WTC11 (cell line): ENCODE data around the gene PEAK3. TPM values are rescaled to one million over a fixed set of nuclear protein-coding genes. Genes with fewer than 3 reads are reported as not detected.
A peak's percentile ranks its signal among the peaks of the same experiment; 100 is the strongest.

Experiments used
- ATAC-seq: fragments of 200-7000 bp; cut with Tn5 transposase; 2 replicates; pipeline ENCODE4 v1.10.0; 2021; ENCODE audit warnings: mild to moderate bottlenecking, moderate library complexity
- CTCF ChIA-PET: fragments of 300-600 bp; sonication (Branson Sonifier 250); formaldehyde crosslinking; loops from one replicate; lab custom pipeline; 2021; ENCODE audit warnings: antibody characterized with exemption; lab: Charles Lee
- POLR2A ChIA-PET: fragments of 350-600 bp; sonication (Branson Sonifier 250); formaldehyde crosslinking; loops from one replicate; lab custom pipeline; 2021; ENCODE audit warnings: antibody characterized with exemption; lab: Charles Lee
- DNase-seq: peaks from one replicate; pipeline ENCODE4 v3.0.0; 2021; ENCODE audit warnings: low spot score
- H3K27ac Mint-ChIP-seq: 2 replicates; pipeline ENCODE4 v1.8.0; 2021; ENCODE audit warnings: mixed read lengths
- H3K27me3 Mint-ChIP-seq: 2 replicates; pipeline ENCODE4 v1.8.0; 2021; ENCODE audit warnings: low read depth, mild to moderate bottlenecking, moderate library complexity, mixed read lengths
- H3K36me3 Mint-ChIP-seq: 2 replicates; pipeline ENCODE4 v1.8.0; 2021; ENCODE audit warnings: mixed read lengths
- H3K4me1 Mint-ChIP-seq: 2 replicates; pipeline ENCODE4 v1.8.0; 2022; ENCODE audit warnings: mixed read lengths
- H3K4me3 Mint-ChIP-seq: 2 replicates; pipeline ENCODE4 v1.8.0; 2021; ENCODE audit warnings: mild to moderate bottlenecking, moderate library complexity, mixed read lengths
- H3K9me3 Mint-ChIP-seq: 2 replicates; pipeline ENCODE4 v1.8.0; 2021; ENCODE audit warnings: mixed read lengths
- ATF2 ChIP-seq: sonication (generic); formaldehyde crosslinking; IDR thresholded peaks from 2 replicates; pipeline ENCODE4 v1.8.1; 2022; ENCODE audit warnings: low read depth, missing genetic modification reagents, borderline replicate concordance
- E2F1 ChIP-seq: sonication (generic); formaldehyde crosslinking; IDR thresholded peaks from 2 replicates; pipeline ENCODE4 v1.8.0; 2022; ENCODE audit warnings: mild to moderate bottlenecking, missing genetic modification reagents
- E2F4 ChIP-seq: sonication (generic); formaldehyde crosslinking; IDR thresholded peaks from 2 replicates; pipeline ENCODE4 v1.8.1; 2022; ENCODE audit warnings: low read depth, mild to moderate bottlenecking, moderate library complexity, missing genetic modification reagents, borderline replicate concordance
- ELF4 ChIP-seq: sonication (generic); formaldehyde crosslinking; IDR thresholded peaks from 2 replicates; pipeline ENCODE4 v1.8.1; 2022; ENCODE audit warnings: low read depth, mild to moderate bottlenecking, moderate library complexity, missing genetic modification reagents
- FOXK1 ChIP-seq: sonication (generic); formaldehyde crosslinking; IDR thresholded peaks from 2 replicates; pipeline ENCODE4 v1.8.0; 2022; ENCODE audit warnings: mild to moderate bottlenecking, moderate library complexity, missing genetic modification reagents
- FOXP1 ChIP-seq: sonication (generic); formaldehyde crosslinking; IDR thresholded peaks from 2 replicates; pipeline ENCODE4 v1.8.0; 2022; ENCODE audit warnings: missing genetic modification reagents, mild to moderate bottlenecking, moderate library complexity, borderline replicate concordance
- GABPB1 ChIP-seq: sonication (generic); formaldehyde crosslinking; IDR thresholded peaks from 2 replicates; pipeline ENCODE4 v1.8.1; 2023; ENCODE audit warnings: mild to moderate bottlenecking, missing genetic modification reagents
- KAT7 ChIP-seq: sonication (generic); formaldehyde crosslinking; IDR thresholded peaks from 2 replicates; pipeline ENCODE4 v1.8.1; 2023; ENCODE audit warnings: missing genetic modification reagents, mild to moderate bottlenecking, borderline replicate concordance
- MAX ChIP-seq: sonication (generic); formaldehyde crosslinking; IDR thresholded peaks from 2 replicates; pipeline ENCODE4 v1.8.0; 2022; ENCODE audit warnings: mild to moderate bottlenecking, missing genetic modification reagents
- MLX ChIP-seq: sonication (generic); formaldehyde crosslinking; IDR thresholded peaks from 2 replicates; pipeline ENCODE4 v1.8.1; 2023; ENCODE audit warnings: mild to moderate bottlenecking, missing genetic modification reagents, moderate library complexity
- PREB ChIP-seq: sonication (generic); formaldehyde crosslinking; IDR thresholded peaks from 2 replicates; pipeline ENCODE4 v1.8.1; 2022; ENCODE audit warnings: mild to moderate bottlenecking, missing genetic modification reagents, moderate library complexity, borderline replicate concordance
- PRRX2 ChIP-seq: fragments of 250-450 bp; sonication (Bioruptor Pico); IDR thresholded peaks from 2 replicates; pipeline ENCODE4 v1.8.0; 2021; ENCODE audit warnings: mild to moderate bottlenecking
- TCF7 ChIP-seq: sonication (generic); formaldehyde crosslinking; IDR thresholded peaks from 2 replicates; pipeline ENCODE4 v1.8.0; 2022; ENCODE audit warnings: mild to moderate bottlenecking, low read depth, missing genetic modification reagents, moderate library complexity
- TEAD4 ChIP-seq: sonication (generic); formaldehyde crosslinking; IDR thresholded peaks from 2 replicates; pipeline ENCODE4 v1.8.0; 2022; ENCODE audit warnings: mild to moderate bottlenecking, missing genetic modification reagents
- USF2 ChIP-seq: sonication (generic); formaldehyde crosslinking; IDR thresholded peaks from 2 replicates; pipeline ENCODE4 v1.8.1; 2023; ENCODE audit warnings: mild to moderate bottlenecking, missing genetic modification reagents, moderate library complexity
- ZBTB21 ChIP-seq: sonication (generic); formaldehyde crosslinking; IDR thresholded peaks from 2 replicates; pipeline ENCODE4 v1.8.1; 2023; ENCODE audit warnings: mild to moderate bottlenecking, missing genetic modification reagents, borderline replicate concordance
- ZNF138 ChIP-seq: sonication (generic); formaldehyde crosslinking; conservative IDR thresholded peaks from 2 replicates; pipeline ENCODE4 v1.8.1; 2022; ENCODE audit warnings: mild to moderate bottlenecking, moderate library complexity, missing genetic modification reagents
- ZNF219 ChIP-seq: sonication (generic); formaldehyde crosslinking; IDR thresholded peaks from 2 replicates; pipeline ENCODE4 v1.8.0; 2023; ENCODE audit warnings: missing genetic modification reagents, mild to moderate bottlenecking, borderline replicate concordance
- ZNF317 ChIP-seq: sonication (generic); formaldehyde crosslinking; IDR thresholded peaks from 2 replicates; pipeline ENCODE4 v1.8.1; 2023; ENCODE audit warnings: low read depth, mild to moderate bottlenecking, moderate library complexity, missing genetic modification reagents, borderline replicate concordance
- ZNF396 ChIP-seq: fragments of 250-450 bp; sonication (Bioruptor Pico); IDR thresholded peaks from 2 replicates; pipeline ENCODE4 v1.8.0; 2021; ENCODE audit warnings: mild to moderate bottlenecking, moderate library complexity, borderline replicate concordance
- ZNF425 ChIP-seq: fragments of 250-450 bp; sonication (Bioruptor Pico); conservative IDR thresholded peaks from 2 replicates; pipeline ENCODE4 v1.9.0; 2021; ENCODE audit warnings: mild to moderate bottlenecking
- ZNF671 ChIP-seq: fragments of 250-450 bp; sonication (Bioruptor Pico); IDR thresholded peaks from 2 replicates; pipeline ENCODE4 v1.8.0; 2021; ENCODE audit warnings: mild to moderate bottlenecking
- total RNA-seq: library from RNA; stranded (reverse); gene quantifications from 3 replicates; pipeline ENCODE4 v1.2.3, GENCODE V29; 2021

PEAK3 gene
- total RNA-seq, 1 experiment from 2014 or later: not detected

GRCh38 chr19:2302319-2303210, 20.6 kb upstream of the PEAK3 start (continued):
- TF ChIP-seq ZNF317 (CRISPR knock-in tag): no peak
- TF ChIP-seq ZNF425 (CRISPR knock-in tag): no peak
- no peak for TF ChIP-seq E2F4
- TF ChIP-seq PRRX2 (CRISPR knock-in tag): no peak
- peak; percentile 82; the same call in 1 of the 2 replicates for TF ChIP-seq E2F1 (CRISPR knock-in tag)
- no peak for TF ChIP-seq TEAD4 (CRISPR knock-in tag)
- peak; percentile 78 for TF ChIP-seq MAX (CRISPR knock-in tag)
- TF ChIP-seq TCF7 (CRISPR knock-in tag): peak; percentile 42; the same call in 1 of the 2 replicates
- peak; percentile 81; the same call in 1 of the 2 replicates for TF ChIP-seq MLX (CRISPR knock-in tag)
- TF ChIP-seq ELF4: no peak
- TF ChIP-seq FOXK1 (CRISPR knock-in tag): peak; percentile 67; the same call in 1 of the 2 replicates
- TF ChIP-seq FOXP1 (CRISPR knock-in tag): peak; percentile 49; the same call in 1 of the 2 replicates
- TF ChIP-seq USF2 (CRISPR knock-in tag): no peak

- ATAC-seq (no peak), DNase-seq (no peak)
- CTCF ChIA-PET: interaction anchor here (1.1 to 2.1 kb wide), 2 partner anchors 10 to 15 kb away, joined by 3 to 6 read pairs; no protein-coding TSS in a partner anchor
- POLR2A ChIA-PET: no interaction called here
- Mint-ChIP-seq H3K36me3 (no peaks in the 10 kb centered on the region), H3K27ac (no peak overlapping the region), H3K4me3 (no peak overlapping the region), H3K27me3 (peaks cover 10% of the 10 kb centered on the region), H3K4me1 (peaks cover 5% of the 10 kb centered on the region), H3K9me3 (no peaks in the 10 kb centered on the region)
- no peak for TF ChIP-seq ZNF138 (CRISPR knock-in tag)
- TF ChIP-seq KAT7 (CRISPR knock-in tag): no peak
- TF ChIP-seq PREB (CRISPR knock-in tag): no peak
- no peak for TF ChIP-seq TCF7 (CRISPR knock-in tag)
- TF ChIP-seq GABPB1 (CRISPR knock-in tag): no peak
- TF ChIP-seq ZBTB21 (CRISPR knock-in tag): no peak
- TF ChIP-seq ZNF396 (CRISPR knock-in tag): no peak
- no peak for TF ChIP-seq ZNF671 (CRISPR knock-in tag)
- no peak for TF ChIP-seq ATF2 (CRISPR knock-in tag)
- TF ChIP-seq ZNF219 (CRISPR knock-in tag): no peak
These were observed 18.6 kb upstream of the PEAK3 start for GRCh38 chr19:2300533-2300932.
